Smooth muscle cell (in vitro differentiated cells): ENCODE results near the gene CERS5. TPM values are rescaled to one million over a fixed set of nuclear protein-coding genes. Genes with fewer than 3 reads are reported as not detected.
A peak's percentile ranks its signal among the peaks of the same experiment; 100 is the strongest.

Experiments used
- DNase-seq: peaks from one replicate; lab custom pipeline; 2025; ENCODE audit not compliant: unreplicated experiment; lab: John Stamatoyannopoulos, UW
- H2AFZ ChIP-seq: fragments of 200-600 bp; sonication (generic); 2 replicates; pipeline ENCODE4 v1.6.0; 2016; ENCODE audit warnings: antibody characterized with exemption, low read depth, mild to moderate bottlenecking
- H3F3A ChIP-seq: fragments of 200-600 bp; sonication (generic); 2 replicates; pipeline ENCODE4 v1.6.0; 2017; ENCODE audit warnings: antibody characterized with exemption, low read depth
- H3K27ac ChIP-seq: fragments of 200-600 bp; sonication (generic); 2 replicates; pipeline ENCODE4 v1.5.1; 2016; ENCODE audit warnings: low read depth, mild to moderate bottlenecking
- H3K27me3 ChIP-seq: fragments of 200-600 bp; sonication (generic); 2 replicates; pipeline ENCODE4 v1.6.1; 2016; ENCODE audit warnings: low read depth, mild to moderate bottlenecking
- H3K36me3 ChIP-seq: fragments of 200-600 bp; sonication (generic); 2 replicates; pipeline ENCODE4 v1.5.1; 2016; ENCODE audit warnings: low read depth
- H3K4me1 ChIP-seq: fragments of 200-600 bp; sonication (generic); 2 replicates; pipeline ENCODE4 v1.5.1; 2016; ENCODE audit warnings: low read depth
- H3K4me2 ChIP-seq: fragments of 200-600 bp; sonication (generic); 2 replicates; pipeline ENCODE4 v1.6.0; 2016; ENCODE audit warnings: mild to moderate bottlenecking
- H3K4me3 ChIP-seq: fragments of 200-600 bp; sonication (generic); 2 replicates; pipeline ENCODE4 v1.5.1; 2016; ENCODE audit warnings: mild to moderate bottlenecking
- H3K79me2 ChIP-seq: fragments of 200-600 bp; sonication (generic); 2 replicates; pipeline ENCODE4 v1.6.0; 2016; ENCODE audit warnings: low read depth, mild to moderate bottlenecking
- H3K9ac ChIP-seq: fragments of 200-600 bp; sonication (generic); 2 replicates; pipeline ENCODE4 v1.6.0; 2016; ENCODE audit warnings: low read depth
- H3K9me3 ChIP-seq: fragments of 200-600 bp; sonication (generic); replicated peaks from 2 replicates; pipeline ENCODE4 v1.5.1; 2016; ENCODE audit warnings: low read depth
- H4K20me1 ChIP-seq: fragments of 200-600 bp; sonication (generic); 2 replicates; pipeline ENCODE4 v1.6.0; 2016; ENCODE audit warnings: low read depth
- WGBS: methylation state at CpG from one replicate; pipeline ENCODE4 v1.1.7; 2016; ENCODE audit warnings: low lambda C conversion rate; 5-methylcytosine and 5-hydroxymethylcytosine counted together
- polyA plus RNA-seq: library from polyadenylated mRNA; unstranded; fragments of >200 nt; fragmentation: Nextera tagmentation; extraction: Ambion mirVana; gene quantifications from 2 replicates; pipeline ENCODE4 v1.2.1, GENCODE V29; 2016
- total RNA-seq: library from RNA; depleted of rRNA; stranded (reverse); fragments of >200 nt; gene quantifications from 2 replicates; pipeline ENCODE4 v1.2.3, GENCODE V29; 2014
- TF ChIP-seq, protein P1 (sequence below): fragments of 200-600 bp; sonication (generic); IDR thresholded peaks from 2 replicates; pipeline ENCODE4 v1.5.1; 2017; ENCODE audit warnings: borderline replicate concordance, mild to moderate bottlenecking, antibody characterized with exemption; ENCODE audit not compliant: insufficient read depth, poor library complexity, severe bottlenecking

The CERS5 gene
- total and polyA plus RNA-seq, 2 experiments from 2014 or later = 53.5 to 102 TPM

DNA sequence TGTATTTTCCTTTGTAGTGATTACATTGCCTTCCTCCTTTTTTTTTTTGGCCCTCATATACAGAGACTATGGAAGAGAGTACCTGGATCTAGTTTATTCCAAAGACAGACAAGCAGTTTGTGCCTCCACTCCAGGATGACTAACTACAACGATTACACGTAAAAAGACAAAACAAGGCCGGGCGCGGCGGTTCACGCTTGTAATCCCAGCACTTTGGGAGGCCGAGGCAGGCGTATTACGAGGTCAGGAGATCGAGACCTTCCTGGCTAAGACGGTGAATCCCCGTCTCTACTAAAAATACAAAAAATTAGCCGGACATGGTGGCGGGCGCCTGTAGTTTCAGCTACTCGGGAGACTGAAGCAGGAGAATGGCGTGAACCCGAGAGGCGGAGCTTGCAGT, 2.2 kb downstream of the CERS5 start:
- peaks cover 14% of the 10 kb centered on the region for H3F3A ChIP-seq
- TF ChIP-seq, protein P1, sequence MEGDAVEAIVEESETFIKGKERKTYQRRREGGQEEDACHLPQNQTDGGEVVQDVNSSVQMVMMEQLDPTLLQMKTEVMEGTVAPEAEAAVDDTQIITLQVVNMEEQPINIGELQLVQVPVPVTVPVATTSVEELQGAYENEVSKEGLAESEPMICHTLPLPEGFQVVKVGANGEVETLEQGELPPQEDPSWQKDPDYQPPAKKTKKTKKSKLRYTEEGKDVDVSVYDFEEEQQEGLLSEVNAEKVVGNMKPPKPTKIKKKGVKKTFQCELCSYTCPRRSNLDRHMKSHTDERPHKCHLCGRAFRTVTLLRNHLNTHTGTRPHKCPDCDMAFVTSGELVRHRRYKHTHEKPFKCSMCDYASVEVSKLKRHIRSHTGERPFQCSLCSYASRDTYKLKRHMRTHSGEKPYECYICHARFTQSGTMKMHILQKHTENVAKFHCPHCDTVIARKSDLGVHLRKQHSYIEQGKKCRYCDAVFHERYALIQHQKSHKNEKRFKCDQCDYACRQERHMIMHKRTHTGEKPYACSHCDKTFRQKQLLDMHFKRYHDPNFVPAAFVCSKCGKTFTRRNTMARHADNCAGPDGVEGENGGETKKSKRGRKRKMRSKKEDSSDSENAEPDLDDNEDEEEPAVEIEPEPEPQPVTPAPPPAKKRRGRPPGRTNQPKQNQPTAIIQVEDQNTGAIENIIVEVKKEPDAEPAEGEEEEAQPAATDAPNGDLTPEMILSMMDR = no peak
- peak overlapping the region; percentile 6 for H3K4me2 ChIP-seq
- no peaks in the 10 kb centered on the region for H3K36me3 ChIP-seq
- no peak overlapping the region for H3K27ac ChIP-seq
- no peak overlapping the region for H3K9ac ChIP-seq
- H3K4me3 ChIP-seq = no peak overlapping the region
- peaks cover 8% of the 10 kb centered on the region for H3K4me1 ChIP-seq
- 87% methylated on average over 17 of the region's 20 CpGs for WGBS
- no peak for DNase-seq
- H2AFZ ChIP-seq = no peak overlapping the region
- H3K79me2 ChIP-seq = peaks cover 71% of the 10 kb centered on the region
- no peaks in the 10 kb centered on the region for H3K9me3 ChIP-seq
- H3K27me3 ChIP-seq = no peaks in the 10 kb centered on the region
- peaks cover 59% of the 10 kb centered on the region for H4K20me1 ChIP-seq

DNA sequence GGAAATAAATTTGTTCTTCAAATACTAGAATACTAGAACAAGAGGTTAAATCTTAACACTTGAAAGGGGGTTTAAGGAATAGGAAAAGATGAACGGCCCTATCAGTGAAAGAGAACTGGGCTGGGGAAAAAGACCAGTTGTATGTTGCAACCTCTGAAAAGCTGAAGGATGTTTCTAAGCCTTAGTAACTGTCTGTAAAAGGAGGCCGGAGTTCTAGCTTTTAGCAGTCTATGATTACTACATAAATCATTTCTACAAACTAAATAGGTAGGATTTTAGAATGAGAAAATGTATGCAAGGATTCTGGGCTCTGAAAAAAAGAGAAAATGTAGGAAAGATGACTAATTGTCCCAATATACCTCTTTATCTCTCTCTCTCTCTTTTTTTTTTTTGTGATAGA, 4.9 kb downstream of the CERS5 start:
- 16% methylated on average over 2 of the region's 2 CpGs for WGBS
- H3K4me1 ChIP-seq = peaks cover 3% of the 10 kb centered on the region
- peaks cover 11% of the 10 kb centered on the region for H3F3A ChIP-seq
- no peaks in the 10 kb centered on the region for H3K36me3 ChIP-seq
- no peak overlapping the region for H2AFZ ChIP-seq
- peaks cover 85% of the 10 kb centered on the region for H4K20me1 ChIP-seq
- peak overlapping the region; percentile 3 for H3K4me2 ChIP-seq
- no peaks in the 10 kb centered on the region for H3K9me3 ChIP-seq
- no peak overlapping the region for H3K4me3 ChIP-seq
- H3K9ac ChIP-seq = no peak overlapping the region
- no peaks in the 10 kb centered on the region for H3K27me3 ChIP-seq
- H3K27ac ChIP-seq = peak overlapping the region; percentile 40
- TF ChIP-seq, protein P1 = no peak
- no peak for DNase-seq
- peaks cover 98% of the 10 kb centered on the region for H3K79me2 ChIP-seq

DNA sequence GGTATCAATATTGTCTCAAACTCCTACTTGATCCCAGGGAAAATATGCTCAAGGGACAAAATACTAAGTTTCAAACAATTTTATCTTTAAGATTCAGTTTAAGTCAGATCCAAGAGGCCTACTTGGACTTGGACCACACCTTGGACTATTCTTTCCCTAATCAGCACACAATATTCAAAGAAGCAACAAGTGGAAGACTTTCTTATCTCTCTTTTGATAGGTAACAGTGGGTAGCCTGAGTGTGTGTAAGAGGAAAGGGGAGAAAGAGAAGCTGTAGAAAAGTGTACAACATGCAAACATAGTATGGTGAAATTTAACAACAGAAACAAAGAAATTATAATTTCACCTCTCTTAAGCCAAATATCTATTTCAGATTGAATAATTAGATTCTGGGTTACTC, 6.5 kb downstream of the CERS5 start:
- peaks cover 99% of the 10 kb centered on the region for H3K79me2 ChIP-seq
- no peak overlapping the region for H3K9ac ChIP-seq
- no peak overlapping the region for H3K4me3 ChIP-seq
- H3F3A ChIP-seq = peaks cover 18% of the 10 kb centered on the region
- H3K27ac ChIP-seq = no peak overlapping the region
- TF ChIP-seq, protein P1 = no peak
- DNase-seq = no peak
- no peak overlapping the region for H2AFZ ChIP-seq
- H3K27me3 ChIP-seq = no peaks in the 10 kb centered on the region
- H4K20me1 ChIP-seq = peaks cover 96% of the 10 kb centered on the region
- no peak overlapping the region for H3K4me2 ChIP-seq
- peaks cover under 1% of the 10 kb centered on the region for H3K4me1 ChIP-seq
- H3K36me3 ChIP-seq = no peaks in the 10 kb centered on the region
- H3K9me3 ChIP-seq = no peaks in the 10 kb centered on the region

DNA sequence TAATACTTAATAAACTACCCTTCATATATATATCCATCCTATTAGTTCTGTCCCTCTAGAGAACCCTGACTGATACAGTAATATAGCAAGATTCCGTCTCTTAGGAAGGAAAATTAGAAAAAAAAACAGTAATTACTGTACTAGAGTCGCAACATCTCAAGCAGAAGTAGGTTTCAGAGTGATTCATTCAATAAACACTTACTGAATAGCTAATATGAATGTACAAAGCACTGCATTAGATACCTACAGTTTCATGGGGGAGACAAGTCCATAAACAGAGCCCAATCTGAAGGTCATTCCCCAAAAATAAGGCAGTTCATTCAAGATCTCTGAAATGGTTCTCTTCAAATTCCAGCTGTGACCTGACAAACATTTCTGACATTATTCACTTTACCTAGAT, 9.9 kb downstream of the CERS5 start:
- no peaks in the 10 kb centered on the region for H3K9me3 ChIP-seq
- no peak for DNase-seq
- H3K27me3 ChIP-seq = no peaks in the 10 kb centered on the region
- peak overlapping the region; percentile 48 for H3K27ac ChIP-seq
- no peak overlapping the region for H2AFZ ChIP-seq
- peaks cover 11% of the 10 kb centered on the region for H3F3A ChIP-seq
- 82% methylated on average over 2 of the region's 2 CpGs for WGBS
- no peaks in the 10 kb centered on the region for H3K4me1 ChIP-seq
- no peak overlapping the region for H3K4me2 ChIP-seq
- no peaks in the 10 kb centered on the region for H3K36me3 ChIP-seq
- peaks cover 98% of the 10 kb centered on the region for H3K79me2 ChIP-seq
- H3K4me3 ChIP-seq = no peak overlapping the region
- TF ChIP-seq, protein P1 = no peak
- peaks cover 98% of the 10 kb centered on the region for H4K20me1 ChIP-seq
- H3K9ac ChIP-seq = no peak overlapping the region
